DND-41 (cell line): ENCODE results near the gene HDGFL1.

Source experiments
- EZH2 ChIP-seq: IDR thresholded peaks from 3 replicates; pipeline ENCODE4 v1.6.1; 2012; ENCODE audit warnings: borderline replicate concordance, low read depth, mild to moderate bottlenecking, moderate library complexity, low read length, inconsistent platforms; ENCODE audit not compliant: severe bottlenecking
- TF ChIP-seq, protein P1 (sequence below): IDR thresholded peaks from 2 replicates; pipeline ENCODE4 v1.5.1; 2012; ENCODE audit warnings: borderline replicate concordance, low read length, moderate library complexity, mild to moderate bottlenecking; ENCODE audit not compliant: poor library complexity, severe bottlenecking; ENCODE audit errors: extremely low read depth

DNA sequence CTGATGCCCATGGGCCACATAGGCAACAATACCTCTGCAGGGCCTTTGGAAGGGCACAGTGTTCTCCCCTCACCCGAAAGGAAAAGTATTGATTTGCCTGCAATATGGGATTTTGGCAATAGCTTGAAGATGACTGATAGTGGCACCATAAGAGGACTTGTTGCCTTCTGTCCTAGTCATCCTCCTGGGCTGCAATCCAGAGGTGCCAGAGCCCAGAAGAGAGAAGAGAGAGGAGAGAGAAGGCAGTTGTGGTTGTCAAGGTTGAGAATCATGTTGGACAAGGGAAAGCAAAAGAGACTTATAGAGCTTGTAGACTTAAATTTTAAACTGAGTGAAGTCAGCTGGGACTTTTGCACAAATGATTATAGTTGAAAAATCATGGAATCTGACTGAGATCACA, 14.6 kb downstream of the HDGFL1 start:
- TF ChIP-seq, protein P1, sequence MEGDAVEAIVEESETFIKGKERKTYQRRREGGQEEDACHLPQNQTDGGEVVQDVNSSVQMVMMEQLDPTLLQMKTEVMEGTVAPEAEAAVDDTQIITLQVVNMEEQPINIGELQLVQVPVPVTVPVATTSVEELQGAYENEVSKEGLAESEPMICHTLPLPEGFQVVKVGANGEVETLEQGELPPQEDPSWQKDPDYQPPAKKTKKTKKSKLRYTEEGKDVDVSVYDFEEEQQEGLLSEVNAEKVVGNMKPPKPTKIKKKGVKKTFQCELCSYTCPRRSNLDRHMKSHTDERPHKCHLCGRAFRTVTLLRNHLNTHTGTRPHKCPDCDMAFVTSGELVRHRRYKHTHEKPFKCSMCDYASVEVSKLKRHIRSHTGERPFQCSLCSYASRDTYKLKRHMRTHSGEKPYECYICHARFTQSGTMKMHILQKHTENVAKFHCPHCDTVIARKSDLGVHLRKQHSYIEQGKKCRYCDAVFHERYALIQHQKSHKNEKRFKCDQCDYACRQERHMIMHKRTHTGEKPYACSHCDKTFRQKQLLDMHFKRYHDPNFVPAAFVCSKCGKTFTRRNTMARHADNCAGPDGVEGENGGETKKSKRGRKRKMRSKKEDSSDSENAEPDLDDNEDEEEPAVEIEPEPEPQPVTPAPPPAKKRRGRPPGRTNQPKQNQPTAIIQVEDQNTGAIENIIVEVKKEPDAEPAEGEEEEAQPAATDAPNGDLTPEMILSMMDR, result no peak
- no peak for TF ChIP-seq EZH2
